Naive thymus-derived CD4-positive, alpha-beta T cell (primary cell): Measurements from ENCODE around the gene PLEKHA8. TPM values are rescaled to one million over a fixed set of nuclear protein-coding genes. Genes with fewer than 3 reads are reported as not detected.
"Not testable (repeated sequence)": the region's sequence is repeated elsewhere in the genome, so short reads cannot be mapped to it uniquely, and the experiment has no call there.

ENCODE experiments used
- ATAC-seq: fragments of 150-1000 bp; cut with Tn5 transposase; 2 replicates; pipeline ENCODE4 v1.10.0; 2021; ENCODE audit warnings: mild to moderate bottlenecking, moderate library complexity
- CTCF ChIA-PET: fragments of 350-600 bp; sonication (Branson Sonifier 250); formaldehyde crosslinking; loops from one replicate; lab custom pipeline; 2021; ENCODE audit warnings: antibody characterized with exemption; lab: Charles Lee
- POLR2A ChIA-PET: fragments of 350-600 bp; sonication (Branson Sonifier 250); formaldehyde crosslinking; loops from one replicate; lab custom pipeline; 2021; ENCODE audit warnings: antibody characterized with exemption, inconsistent platforms; lab: Charles Lee
- DNase-seq, 9 donors: peaks; one replicate each; pipeline versions ENCODE4 v3.0.0 to v3.0.0-alpha.2; 2020 to 2022; ENCODE audit warnings: mixed read lengths in 1 of 9
- H3K27ac ChIP-seq: one replicate; pipeline ENCODE4 v1.7.0; 2013; ENCODE audit warnings: mild to moderate bottlenecking, low read depth, low read length, moderate library complexity
- H3K27me3 ChIP-seq, 2 donors: one replicate each; pipeline ENCODE4 v1.7.0; 2013; ENCODE audit warnings: low read length in 2 of 2, mild to moderate bottlenecking in 2 of 2, moderate library complexity in 2 of 2; ENCODE audit not compliant: control insufficient read depth in 2 of 2, insufficient read depth in 2 of 2
- H3K36me3 ChIP-seq, 3 experiments: 1 replicate in 2 of 3; 2 replicates in 1 of 3; pipeline ENCODE4 v1.7.0; 2013; ENCODE audit warnings: low read length in 3 of 3, mild to moderate bottlenecking in 3 of 3, moderate library complexity in 1 of 3; ENCODE audit not compliant: insufficient read depth in 3 of 3, control insufficient read depth in 2 of 3
- H3K4me1 ChIP-seq, 2 donors: one replicate each; pipeline ENCODE4 v1.7.0; 2013; ENCODE audit warnings: low read length in 2 of 2, mild to moderate bottlenecking in 2 of 2, moderate library complexity in 1 of 2; ENCODE audit not compliant: control insufficient read depth in 2 of 2, insufficient read depth in 2 of 2
- H3K4me3 ChIP-seq: 2 replicates; pipeline ENCODE4 v1.7.0; 2013; ENCODE audit warnings: mild to moderate bottlenecking, low read length
- H3K9me3 ChIP-seq, 3 experiments: 1 replicate in 2 of 3; 2 replicates in 1 of 3; pipeline ENCODE4 v1.7.0; 2013; ENCODE audit warnings: low read length in 3 of 3; ENCODE audit not compliant: control insufficient read depth in 2 of 3
- H3K27ac Mint-ChIP-seq, 9 donors: one replicate each; pipeline ENCODE4 v1.8.0; 2020 to 2022; ENCODE audit warnings: mixed read lengths in 9 of 9, mild to moderate bottlenecking in 8 of 9, moderate library complexity in 5 of 9, inconsistent platforms in 2 of 9
- H3K27me3 Mint-ChIP-seq, 5 donors: one replicate each; pipeline ENCODE4 v1.8.0; 2021 to 2022; ENCODE audit warnings: mixed read lengths in 5 of 5, mild to moderate bottlenecking in 1 of 5
- H3K36me3 Mint-ChIP-seq, 5 donors: one replicate each; pipeline ENCODE4 v1.8.0; 2020 to 2022; ENCODE audit warnings: mixed read lengths in 5 of 5, mild to moderate bottlenecking in 3 of 5, inconsistent platforms in 1 of 5
- H3K4me1 Mint-ChIP-seq, 7 donors: one replicate each; pipeline ENCODE4 v1.8.0; 2020 to 2022; ENCODE audit warnings: mixed read lengths in 7 of 7, mild to moderate bottlenecking in 3 of 7, inconsistent platforms in 1 of 7
- H3K4me3 Mint-ChIP-seq, 10 donors: one replicate each; pipeline ENCODE4 v1.8.0; 2020 to 2022; ENCODE audit warnings: mild to moderate bottlenecking in 10 of 10, mixed read lengths in 10 of 10, moderate library complexity in 6 of 10, inconsistent platforms in 2 of 10
- H3K9me3 Mint-ChIP-seq, 11 donors: one replicate each; pipeline ENCODE4 v1.8.0; 2020 to 2022; ENCODE audit warnings: mixed read lengths in 11 of 11, mild to moderate bottlenecking in 4 of 11, inconsistent platforms in 1 of 11, moderate library complexity in 1 of 11
- intact Hi-C, 2 donors: fragments of 100-400 bp; cut with micrococcal nuclease; formaldehyde crosslinking; loops; one replicate each; pipeline ENCODE4 v1.15.1; 2023
- polyA plus RNA-seq, 2 donors: library from polyadenylated mRNA; unstranded; fragments of 300-500 nt; fragmentation: Illumina TruSeq; gene quantifications; one replicate each; pipeline ENCODE4 v1.2.3, GENCODE V29; 2021
- total RNA-seq, 6 experiments: library from RNA in 5 of 6; stranded (reverse) in 5 of 6; gene quantifications; 1 replicate in 5 of 6; 2 replicates in 1 of 6; pipeline ENCODE4 v1.2.3 and lab custom pipeline; 2021 to 2026

The PLEKHA8 gene
- total and polyA plus RNA-seq, 7 experiments from 2014 or later: 3.3 to 14.1 (median 8.4) TPM

DNA sequence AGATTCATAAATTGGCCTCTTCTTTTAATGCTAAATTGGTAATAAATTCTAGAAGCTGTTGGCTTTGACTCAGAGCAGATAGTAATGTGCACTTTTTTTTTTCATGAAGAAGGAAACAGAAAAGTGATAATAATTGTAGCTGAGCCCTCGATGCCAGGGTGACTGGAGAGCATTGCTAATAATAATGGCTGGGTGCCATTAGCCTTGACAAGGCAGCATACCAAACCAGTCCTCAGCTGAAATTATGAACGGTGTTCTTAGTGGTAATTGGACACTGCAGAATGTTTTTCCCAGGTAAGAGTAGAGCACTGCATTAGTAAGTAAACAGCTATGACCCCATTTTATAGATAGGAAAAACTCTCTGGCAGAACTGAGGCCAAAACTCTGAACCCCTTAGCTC, 18.9 kb downstream of the PLEKHA8 start:
- Histone ChIP-seq H3K27ac (no peak overlapping the region), H3K4me1 (no peaks in the 10 kb centered on the region), H3K27me3 (no peaks in the 10 kb centered on the region), H3K9me3 (no peaks in the 10 kb centered on the region), H3K36me3 (peaks cover 0 to 29% (median 0%) of the 10 kb centered on the region in 3 experiments), H3K4me3 (no peak overlapping the region)
- CTCF ChIA-PET: no interaction called here
- DNase-seq (no peak), ATAC-seq (no peak)
- POLR2A ChIA-PET: no interaction called here
- Mint-ChIP-seq H3K9me3 (no peaks in the 10 kb centered on the region), H3K4me3 (no peak overlapping the region), H3K36me3 (peaks cover 12 to 44% (median 31%) of the 10 kb centered on the region in 5 donors), H3K27me3 (no peaks in the 10 kb centered on the region), H3K4me1 (peaks cover 0 to 3% (median 0%) of the 10 kb centered on the region in 7 donors), H3K27ac (no peak overlapping the region)
- intact Hi-C loops: no loop called here

DNA sequence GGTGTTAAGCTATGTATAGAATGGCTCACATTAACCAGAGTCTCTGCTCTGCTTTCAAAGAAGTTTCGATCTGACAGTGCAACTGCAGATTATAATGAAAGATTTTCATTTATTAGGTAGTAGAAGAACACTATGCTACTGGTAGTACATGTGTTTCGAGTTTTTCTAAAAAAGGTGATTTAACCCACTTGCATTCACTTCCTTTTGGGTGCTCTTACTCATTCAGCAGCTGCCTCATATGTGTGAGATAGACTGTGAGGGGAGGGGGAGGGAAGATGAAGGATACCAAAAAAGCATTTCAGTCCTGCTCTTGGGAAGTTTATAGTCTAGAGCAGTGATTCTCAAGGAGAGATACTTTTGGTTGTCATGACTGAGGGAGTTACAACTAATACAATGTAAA, 20.4 kb downstream of the PLEKHA8 start:
- H3K4me3 ChIP-seq: no peak overlapping the region
- peaks cover 0 to 29% (median 0%) of the 10 kb centered on the region in 3 experiments for H3K36me3 ChIP-seq
- no peaks in the 10 kb centered on the region for H3K4me1 Mint-ChIP-seq
- ATAC-seq (no peak), DNase-seq (no peak)
- peaks cover 16 to 57% (median 33%) of the 10 kb centered on the region in 5 donors for H3K36me3 Mint-ChIP-seq
- no peaks in the 10 kb centered on the region for H3K27me3 ChIP-seq
- H3K27ac Mint-ChIP-seq: no peak overlapping the region
- no peak overlapping the region for H3K4me3 Mint-ChIP-seq
- H3K27me3 Mint-ChIP-seq: no peaks in the 10 kb centered on the region
- ChIA-PET POLR2A (no interaction called here), CTCF (interaction anchor here (0.7 kb wide), 1 partner anchor 13 kb away, joined by 3 read pairs; no protein-coding TSS in a partner anchor)
- no peaks in the 10 kb centered on the region for H3K9me3 Mint-ChIP-seq
- H3K9me3 ChIP-seq: no peaks in the 10 kb centered on the region
- no peak overlapping the region for H3K27ac ChIP-seq
- intact Hi-C loops: no loop called here
- no peaks in the 10 kb centered on the region for H3K4me1 ChIP-seq

DNA sequence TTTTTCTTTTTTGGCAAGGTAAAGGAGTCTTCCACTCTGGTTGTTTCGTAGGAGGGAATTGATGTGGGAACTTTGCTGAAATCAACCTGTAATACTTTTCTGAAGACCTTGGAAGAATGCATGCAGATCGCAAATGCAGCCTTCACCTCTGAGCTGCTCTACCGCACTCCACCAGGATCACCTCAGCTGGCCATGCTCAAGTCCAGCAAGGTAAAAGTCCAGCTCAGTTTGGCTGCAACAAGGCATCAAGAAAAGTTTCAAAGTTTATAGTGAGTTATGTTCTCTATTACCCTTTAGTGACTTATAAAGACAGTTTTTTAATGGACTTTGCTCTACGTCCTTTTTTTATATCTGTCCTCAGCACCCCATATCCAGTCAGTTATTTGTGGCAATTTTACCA, 21.0 kb downstream of the PLEKHA8 start:
- peaks cover 16 to 60% (median 33%) of the 10 kb centered on the region in 5 donors for H3K36me3 Mint-ChIP-seq

DNA sequence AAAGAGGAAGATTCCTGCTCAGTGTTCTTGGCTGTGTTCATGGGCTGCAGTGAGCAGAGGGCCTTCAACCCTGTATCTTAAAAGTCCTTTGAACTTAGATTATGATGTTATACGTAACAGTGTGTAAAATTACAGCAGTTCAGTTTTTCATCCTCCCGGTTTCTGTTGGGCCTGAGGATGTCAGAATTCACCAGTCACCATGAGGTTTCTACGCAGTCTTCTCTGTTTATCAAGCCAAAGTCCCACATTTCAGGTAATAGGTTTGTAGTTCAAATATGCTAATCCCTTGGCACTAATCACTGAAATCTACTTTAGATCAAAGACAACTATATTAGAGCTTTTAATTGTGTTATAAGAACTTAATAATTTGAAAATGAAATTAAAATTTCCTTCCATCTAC, 24.9 kb downstream of the PLEKHA8 start:
- DNase-seq: no peak
- Mint-ChIP-seq H3K27me3 (no peaks in the 10 kb centered on the region), H3K36me3 (peaks cover 16 to 49% (median 20%) of the 10 kb centered on the region in 5 donors), H3K4me1 (no peaks in the 10 kb centered on the region), H3K9me3 (no peaks in the 10 kb centered on the region), H3K27ac (no peak overlapping the region), H3K4me3 (no peak overlapping the region)
- H3K4me1 ChIP-seq: no peaks in the 10 kb centered on the region
- POLR2A ChIA-PET: no interaction called here
- H3K9me3 ChIP-seq: no peaks in the 10 kb centered on the region
- no peak for ATAC-seq
- no peak overlapping the region for H3K4me3 ChIP-seq
- CTCF ChIA-PET: no interaction called here
- peaks cover 0 to 11% (median 0%) of the 10 kb centered on the region in 3 experiments for H3K36me3 ChIP-seq
- no peak overlapping the region for H3K27ac ChIP-seq
- intact Hi-C loops: no loop called here
- H3K27me3 ChIP-seq: no peaks in the 10 kb centered on the region

More for the DNA sequence above, 21.0 kb downstream of the PLEKHA8 start:
- Mint-ChIP-seq H3K4me3 (no peak overlapping the region), H3K9me3 (no peaks in the 10 kb centered on the region), H3K27me3 (no peaks in the 10 kb centered on the region), H3K27ac (no peak overlapping the region), H3K4me1 (no peaks in the 10 kb centered on the region)
- Histone ChIP-seq H3K27ac (no peak overlapping the region), H3K27me3 (no peaks in the 10 kb centered on the region), H3K4me3 (no peak overlapping the region), H3K36me3 (peaks cover 0 to 29% (median 0%) of the 10 kb centered on the region in 3 experiments), H3K9me3 (no peaks in the 10 kb centered on the region), H3K4me1 (no peaks in the 10 kb centered on the region)
- no peak for DNase-seq
- no peak for ATAC-seq
- intact Hi-C loops: no loop called here
- ChIA-PET POLR2A (no interaction called here), CTCF (no interaction called here)

DNA sequence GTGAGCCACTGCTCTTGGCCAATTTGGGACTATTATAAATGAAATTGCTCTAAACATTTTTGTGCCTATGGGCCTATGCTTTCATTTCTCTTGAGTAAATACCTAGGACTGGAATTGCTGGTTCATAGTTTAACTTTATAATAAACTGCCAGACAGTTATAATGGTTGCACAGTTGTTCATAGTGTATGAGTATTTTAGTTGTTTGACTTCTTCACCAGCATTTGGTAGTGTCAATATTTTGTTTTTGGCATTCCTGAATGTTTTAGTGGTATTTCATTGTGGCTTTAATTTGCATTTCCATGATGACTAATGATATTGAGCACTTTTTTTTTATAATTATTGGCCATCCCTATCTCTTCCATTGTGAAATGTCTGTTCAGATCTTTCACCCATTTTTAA, 29.5 kb downstream of the PLEKHA8 start:
- Histone ChIP-seq H3K36me3 (peaks cover 0 to 4% (median 0%) of the 10 kb centered on the region in 3 experiments), H3K27ac (no peak overlapping the region), H3K4me3 (no peak overlapping the region), H3K27me3 (no peaks in the 10 kb centered on the region), H3K4me1 (no peaks in the 10 kb centered on the region), H3K9me3 (no peaks in the 10 kb centered on the region)
- Mint-ChIP-seq H3K4me3 (no peak overlapping the region), H3K27me3 (no peaks in the 10 kb centered on the region), H3K27ac (no peak overlapping the region), H3K4me1 (peaks cover 0 to 12% (median 6%) of the 10 kb centered on the region in 7 donors), H3K36me3 (peaks cover 5 to 34% (median 17%) of the 10 kb centered on the region in 5 donors), H3K9me3 (peaks cover 0 to 1% (median 0%) of the 10 kb centered on the region in 11 donors)
- ChIA-PET POLR2A (no interaction called here), CTCF (no interaction called here)
- DNase-seq: no peak
- intact Hi-C loops: no loop called here
- ATAC-seq: no peak

DNA sequence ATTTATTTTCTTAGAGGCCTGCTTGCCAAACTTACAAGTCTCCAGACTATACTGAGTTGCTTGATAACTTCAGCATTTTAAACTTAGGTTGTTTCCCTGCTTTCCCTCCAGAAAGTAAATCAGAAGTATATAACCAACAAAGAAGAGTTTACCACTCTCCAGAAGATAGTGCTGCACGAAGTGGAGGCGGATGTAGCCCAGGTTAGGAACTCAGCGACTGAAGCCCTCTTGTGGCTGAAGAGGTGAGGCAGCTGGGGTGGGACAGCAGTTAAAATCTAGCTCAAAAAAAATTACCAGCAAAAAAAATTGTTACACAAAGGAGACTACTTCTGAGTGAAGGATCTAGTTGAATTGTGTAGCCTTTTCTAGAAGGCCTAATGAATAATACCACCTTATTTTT, 33.6 kb downstream of the PLEKHA8 start:
- H3K36me3 ChIP-seq, H3K27me3 Mint-ChIP-seq, H3K4me3 ChIP-seq, H3K27me3 ChIP-seq, H3K9me3 Mint-ChIP-seq, H3K4me1 ChIP-seq, H3K27ac ChIP-seq, H3K4me3 Mint-ChIP-seq, H3K9me3 ChIP-seq: not testable (repeated sequence)
- Mint-ChIP-seq H3K4me1 (peaks cover 0 to 12% (median 6%) of the 10 kb centered on the region in 7 donors), H3K36me3 (peaks cover 5 to 41% (median 13%) of the 10 kb centered on the region in 5 donors), H3K27ac (peak overlapping the region in 4 of 9 donors; percentile 8 to 38 (median 34))
- CTCF ChIA-PET: interaction anchor here (0.6 to 3.2 kb wide), 23 partner anchors 11 to 507 kb away, joined by 3 to 13 read pairs (median 4); partner anchors contain the start of genes FKBP14 and PLEKHA8
- DNase-seq (peak in 7 of 9 donors; percentile 23 to 61 (median 44)), ATAC-seq (peak; percentile 89)
- intact Hi-C loops: loop anchor here (1.0 to 10.0 kb wide), 13 partner anchors 32 to 1141 kb away; partner anchors contain the start of gene PLEKHA8 (in 1 of the 2)
- POLR2A ChIA-PET: interaction anchor here (0.6 to 2.4 kb wide), 4 partner anchors 34 to 509 kb away, joined by 3 to 10 read pairs (median 6); partner anchors contain the start of gene PLEKHA8
